ENCODE data around the gene KCNQ5.

The KCNQ5 gene

GRCh38 chr6:72787391-72788031, 165.6 kb downstream of the KCNQ5 start:
- Histone ChIP-seq H3K4me1 (peaks cover 0 to 46% (median 15%) of the 10 kb centered on the region in 4 donors), H3K27me3 (no peaks in the 10 kb centered on the region), H3K9me3 (no peaks in the 10 kb centered on the region), H3K36me3 (no peaks in the 10 kb centered on the region), H3K27ac (no peak overlapping the region), H3K4me3 (no peak overlapping the region)
- DNase-seq, result no peak
- no peak for TF ChIP-seq CTCF (IDR thresholded peaks at IDR 0.05)
- intact Hi-C loops (cut with DNase I; ENCODE audit: low total_unique reads), result no loop called here

GRCh38 chr6:72788188-72788587, 166.3 kb downstream of the KCNQ5 start:
- Histone ChIP-seq H3K27me3 (no peaks in the 10 kb centered on the region), H3K4me1 (peaks cover 0 to 42% (median 15%) of the 10 kb centered on the region in 4 donors), H3K9me3 (no peaks in the 10 kb centered on the region), H3K27ac (no peak overlapping the region), H3K36me3 (no peaks in the 10 kb centered on the region), H3K4me3 (no peak overlapping the region)
- TF ChIP-seq CTCF (IDR thresholded peaks at IDR 0.05), result no peak
- intact Hi-C loops (cut with DNase I; ENCODE audit: low total_unique reads), result no loop called here
- DNase-seq, result no peak

GRCh38 chr6:72789145-72789544, 167.3 kb downstream of the KCNQ5 start:
- no peak overlapping the region for H3K27ac ChIP-seq
- H3K27me3 ChIP-seq, result no peaks in the 10 kb centered on the region
- TF ChIP-seq CTCF (IDR thresholded peaks at IDR 0.05), result no peak
- no peak for DNase-seq
- no peaks in the 10 kb centered on the region for H3K36me3 ChIP-seq
- H3K4me3 ChIP-seq, result no peak overlapping the region
- peaks cover 0 to 33% (median 12%) of the 10 kb centered on the region in 4 donors for H3K4me1 ChIP-seq
- intact Hi-C loops (cut with DNase I; ENCODE audit: low total_unique reads), result no loop called here
- no peaks in the 10 kb centered on the region for H3K9me3 ChIP-seq

DNA sequence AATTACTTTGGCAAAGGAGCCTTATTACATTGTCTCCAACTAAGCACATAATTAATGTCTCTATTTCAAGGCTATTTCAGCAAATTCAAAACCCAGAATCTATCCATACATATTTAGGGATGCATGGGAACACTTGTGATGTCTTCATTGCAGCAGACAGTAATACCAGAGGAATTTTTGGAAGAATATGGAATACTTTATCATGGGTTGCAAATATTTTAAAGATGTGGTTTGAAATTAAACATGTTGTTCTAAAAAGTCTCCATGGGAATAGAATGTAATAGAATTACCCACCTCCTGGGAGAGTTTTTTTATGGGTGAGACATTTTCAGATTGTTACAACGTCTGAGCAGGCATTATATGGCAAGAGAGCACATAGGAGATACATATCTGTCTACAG, 170.8 kb downstream of the KCNQ5 start:
- TF ChIP-seq CTCF (IDR thresholded peaks at IDR 0.05), result no peak
- Histone ChIP-seq H3K36me3 (no peaks in the 10 kb centered on the region), H3K4me1 (peaks cover 0 to 14% (median 5%) of the 10 kb centered on the region in 4 donors), H3K9me3 (no peaks in the 10 kb centered on the region), H3K27ac (no peak overlapping the region), H3K4me3 (no peak overlapping the region), H3K27me3 (no peaks in the 10 kb centered on the region)
- intact Hi-C loops (cut with DNase I; ENCODE audit: low total_unique reads), result no loop called here
- no peak for DNase-seq

GRCh38 chr6:72793641-72794395, 172.0 kb downstream of the KCNQ5 start:
- no peak overlapping the region for H3K4me3 ChIP-seq
- TF ChIP-seq CTCF (IDR thresholded peaks at IDR 0.05), result no peak
- no peak for DNase-seq
- H3K27me3 ChIP-seq, result no peaks in the 10 kb centered on the region
- H3K9me3 ChIP-seq, result no peaks in the 10 kb centered on the region
- intact Hi-C loops (cut with DNase I; ENCODE audit: low total_unique reads), result no loop called here
- no peak overlapping the region for H3K27ac ChIP-seq
- peaks cover 0 to 7% (median 0%) of the 10 kb centered on the region in 4 donors for H3K4me1 ChIP-seq
- no peaks in the 10 kb centered on the region for H3K36me3 ChIP-seq
